Measurements from ENCODE around the gene YJEFN3.

The YJEFN3 gene

GRCh38 chr19:19538061-19538784 is 9.5 kb downstream of the YJEFN3 start, which contains the start of gene CILP2:
CILP2 (plus strand) TSS chr19:19538265; CDS start chr19:19538350, 85 bp downstream.
- no peak within 1 kb of the TSS for H4K91ac ChIP-seq (ENCODE audit: low read depth, low read length, poor library complexity)
- no CpG with 5 or more reads among the region's 56 CpGs for WGBS, 2 donors (ENCODE audit: extremely low coverage in 2 of 2, insufficient read length in 2 of 2, insufficient replicate concordance in 1 of 2)
- peak within 1 kb of the TSS; percentile 81 for H3K23ac ChIP-seq (ENCODE audit: low read depth, low read length, poor library complexity)
- H3K9ac ChIP-seq (ENCODE audit: low read depth, low read length, poor library complexity) = peak within 1 kb of the TSS; percentile 92
- peak within 1 kb of the TSS; percentile 90 for H2AK5ac ChIP-seq (ENCODE audit: low read depth, low read length)
- H2BK12ac ChIP-seq (ENCODE audit: low read length) = no peak within 1 kb of the TSS
- peak within 1 kb of the TSS; percentile 91 for H3K4me2 ChIP-seq (ENCODE audit: insufficient read depth, low read length, poor library complexity, severe bottlenecking)
- H2BK5ac ChIP-seq (ENCODE audit: low read length) = peak within 1 kb of the TSS; percentile 39
- H3K27ac ChIP-seq (replicated peaks; ENCODE audit: low read length) = no peak within 1 kb of the TSS
- peak; percentile 50 for DNase-seq (ENCODE audit: low spot score)
- H3K14ac ChIP-seq (ENCODE audit: low read length) = peak within 1 kb of the TSS; percentile 63
- H4K8ac ChIP-seq (ENCODE audit: low read depth, low read length) = no peak within 1 kb of the TSS
- peaks cover 0 to 7% of the 10 kb centered on the region in 2 donors for H3K4me1 ChIP-seq (ENCODE audit: control insufficient read depth in 2 of 2, insufficient read depth in 1 of 2, low read depth in 1 of 2, low read length in 2 of 2)
- H3K27me3 ChIP-seq (ENCODE audit: control insufficient read depth in 3 of 3, insufficient read depth in 3 of 3, low read depth in 1 of 3, low read length in 3 of 3) = peaks cover 0 to 25% (median 0%) of the 10 kb centered on the region in 3 experiments
- H3K4me3 ChIP-seq (ENCODE audit: low read length in 2 of 2) = peak within 1 kb of the TSS in 1 of 2 donors; percentile 78
- no peak within 1 kb of the TSS for H2AFZ ChIP-seq (ENCODE audit: low read length)
- H3K18ac ChIP-seq (ENCODE audit: low read length) = peak within 1 kb of the TSS; percentile 91
- peaks cover 0 to 1% of the 10 kb centered on the region in 2 donors for H3K9me3 ChIP-seq (replicated peaks in 1 of 2; ENCODE audit: control insufficient read depth in 2 of 2, insufficient read depth in 1 of 2, low read depth in 1 of 2, low read length in 2 of 2)
- H2BK15ac ChIP-seq (ENCODE audit: low read length) = no peak within 1 kb of the TSS
- H3K4ac ChIP-seq (ENCODE audit: low read length) = peak within 1 kb of the TSS; percentile 67
- H3K79me1 ChIP-seq (ENCODE audit: low read depth, low read length) = peaks cover 2% of the 10 kb centered on the region
- H2BK120ac ChIP-seq (ENCODE audit: low read depth, low read length) = peak within 1 kb of the TSS; percentile 63
- H3K36me3 ChIP-seq (replicated peaks in 1 of 2; ENCODE audit: control insufficient read depth in 2 of 2, insufficient read depth in 2 of 2, low read length in 2 of 2) = peaks cover 0 to 10% of the 10 kb centered on the region in 2 donors

GRCh38 chr19:19538785-19539166 is 10.1 kb downstream of the YJEFN3 start:
- Histone ChIP-seq H3K9me3 (replicated peaks in 1 of 2; ENCODE audit: control insufficient read depth in 2 of 2, insufficient read depth in 1 of 2, low read depth in 1 of 2, low read length in 2 of 2) (peaks cover 0 to 1% of the 10 kb centered on the region in 2 donors), H3K4me3 (ENCODE audit: low read length in 2 of 2) (no peak overlapping the region), H3K79me1 (ENCODE audit: low read depth, low read length) (peaks cover 2% of the 10 kb centered on the region), H2BK120ac (ENCODE audit: low read depth, low read length) (no peak overlapping the region), H3K9ac (ENCODE audit: low read depth, low read length, poor library complexity) (no peak overlapping the region), H3K27ac (replicated peaks; ENCODE audit: low read length) (no peak overlapping the region), H2AK5ac (ENCODE audit: low read depth, low read length) (peak overlapping the region; percentile 90), H2BK15ac (ENCODE audit: low read length) (no peak overlapping the region), H2AFZ (ENCODE audit: low read length) (no peak overlapping the region), H3K14ac (ENCODE audit: low read length) (peak overlapping the region; percentile 63), H3K4ac (ENCODE audit: low read length) (peak overlapping the region; percentile 67), H3K23ac (ENCODE audit: low read depth, low read length, poor library complexity) (peak overlapping the region; percentile 81), H3K4me1 (ENCODE audit: control insufficient read depth in 2 of 2, insufficient read depth in 1 of 2, low read depth in 1 of 2, low read length in 2 of 2) (peaks cover 0 to 7% of the 10 kb centered on the region in 2 donors), H3K18ac (ENCODE audit: low read length) (peak overlapping the region; percentile 76), H3K36me3 (replicated peaks in 1 of 2; ENCODE audit: control insufficient read depth in 2 of 2, insufficient read depth in 2 of 2, low read length in 2 of 2) (peaks cover 0 to 10% of the 10 kb centered on the region in 2 donors), H2BK12ac (ENCODE audit: low read length) (no peak overlapping the region), H3K27me3 (ENCODE audit: control insufficient read depth in 3 of 3, insufficient read depth in 3 of 3, low read depth in 1 of 3, low read length in 3 of 3) (peaks cover 0 to 25% (median 0%) of the 10 kb centered on the region in 3 experiments), H4K8ac (ENCODE audit: low read depth, low read length) (no peak overlapping the region), H4K91ac (ENCODE audit: low read depth, low read length, poor library complexity) (no peak overlapping the region), H2BK5ac (ENCODE audit: low read length) (no peak overlapping the region), H3K4me2 (ENCODE audit: insufficient read depth, low read length, poor library complexity, severe bottlenecking) (peak overlapping the region; percentile 91)
- no peak for DNase-seq (ENCODE audit: low spot score)
- no CpG with 5 or more reads among the region's 7 CpGs for WGBS, 2 donors (ENCODE audit: extremely low coverage in 2 of 2, insufficient read length in 2 of 2, insufficient replicate concordance in 1 of 2)

DNA sequence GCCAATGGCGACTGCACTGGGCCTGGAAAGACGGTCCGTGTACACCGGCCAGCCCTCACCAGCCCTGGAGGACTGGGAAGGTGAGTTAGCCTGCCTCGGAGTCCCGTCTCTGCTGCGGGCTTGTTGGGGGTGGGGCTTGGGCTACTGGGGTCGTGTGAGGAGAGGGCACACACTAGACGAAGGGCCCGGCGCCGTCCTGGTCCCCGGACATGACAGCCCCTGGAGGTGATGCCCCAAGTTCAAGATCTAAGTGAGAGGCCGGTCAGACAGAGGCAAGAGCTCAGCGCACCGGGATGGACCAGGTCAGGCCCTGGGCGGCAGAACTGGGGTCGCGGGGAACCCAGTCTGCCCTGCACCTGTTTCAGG is 11.0 kb downstream of the YJEFN3 start:
- Histone ChIP-seq H3K27me3 (ENCODE audit: control insufficient read depth in 3 of 3, insufficient read depth in 3 of 3, low read depth in 1 of 3, low read length in 3 of 3) (peaks cover 0 to 25% (median 0%) of the 10 kb centered on the region in 3 experiments), H3K18ac (ENCODE audit: low read length) (peak overlapping the region; percentile 85), H4K91ac (ENCODE audit: low read depth, low read length, poor library complexity) (no peak overlapping the region), H2AFZ (ENCODE audit: low read length) (no peak overlapping the region), H2BK15ac (ENCODE audit: low read length) (peak overlapping the region; percentile 6), H3K9me3 (replicated peaks in 1 of 2; ENCODE audit: control insufficient read depth in 2 of 2, insufficient read depth in 1 of 2, low read depth in 1 of 2, low read length in 2 of 2) (peaks cover 0 to 1% of the 10 kb centered on the region in 2 donors), H3K4me3 (ENCODE audit: low read length in 2 of 2) (peak overlapping the region in 1 of 2 donors; percentile 16), H3K23ac (ENCODE audit: low read depth, low read length, poor library complexity) (peak overlapping the region; percentile 34), H4K8ac (ENCODE audit: low read depth, low read length) (no peak overlapping the region), H3K14ac (ENCODE audit: low read length) (peak overlapping the region; percentile 82), H2AK5ac (ENCODE audit: low read depth, low read length) (peak overlapping the region; percentile 94), H3K4me1 (ENCODE audit: control insufficient read depth in 2 of 2, insufficient read depth in 1 of 2, low read depth in 1 of 2, low read length in 2 of 2) (peaks cover 0 to 6% of the 10 kb centered on the region in 2 donors), H2BK5ac (ENCODE audit: low read length) (peak overlapping the region; percentile 39), H3K79me1 (ENCODE audit: low read depth, low read length) (peaks cover 2% of the 10 kb centered on the region), H3K9ac (ENCODE audit: low read depth, low read length, poor library complexity) (no peak overlapping the region), H2BK120ac (ENCODE audit: low read depth, low read length) (no peak overlapping the region), H3K4me2 (ENCODE audit: insufficient read depth, low read length, poor library complexity, severe bottlenecking) (no peak overlapping the region), H3K4ac (ENCODE audit: low read length) (no peak overlapping the region), H3K27ac (replicated peaks; ENCODE audit: low read length) (no peak overlapping the region), H2BK12ac (ENCODE audit: low read length) (no peak overlapping the region), H3K36me3 (replicated peaks in 1 of 2; ENCODE audit: control insufficient read depth in 2 of 2, insufficient read depth in 2 of 2, low read length in 2 of 2) (peaks cover 0 to 10% of the 10 kb centered on the region in 2 donors)
- no CpG with 5 or more reads among the region's 19 CpGs for WGBS, 2 donors (ENCODE audit: extremely low coverage in 2 of 2, insufficient read length in 2 of 2, insufficient replicate concordance in 1 of 2)
- no peak for DNase-seq (ENCODE audit: low spot score)

DNA sequence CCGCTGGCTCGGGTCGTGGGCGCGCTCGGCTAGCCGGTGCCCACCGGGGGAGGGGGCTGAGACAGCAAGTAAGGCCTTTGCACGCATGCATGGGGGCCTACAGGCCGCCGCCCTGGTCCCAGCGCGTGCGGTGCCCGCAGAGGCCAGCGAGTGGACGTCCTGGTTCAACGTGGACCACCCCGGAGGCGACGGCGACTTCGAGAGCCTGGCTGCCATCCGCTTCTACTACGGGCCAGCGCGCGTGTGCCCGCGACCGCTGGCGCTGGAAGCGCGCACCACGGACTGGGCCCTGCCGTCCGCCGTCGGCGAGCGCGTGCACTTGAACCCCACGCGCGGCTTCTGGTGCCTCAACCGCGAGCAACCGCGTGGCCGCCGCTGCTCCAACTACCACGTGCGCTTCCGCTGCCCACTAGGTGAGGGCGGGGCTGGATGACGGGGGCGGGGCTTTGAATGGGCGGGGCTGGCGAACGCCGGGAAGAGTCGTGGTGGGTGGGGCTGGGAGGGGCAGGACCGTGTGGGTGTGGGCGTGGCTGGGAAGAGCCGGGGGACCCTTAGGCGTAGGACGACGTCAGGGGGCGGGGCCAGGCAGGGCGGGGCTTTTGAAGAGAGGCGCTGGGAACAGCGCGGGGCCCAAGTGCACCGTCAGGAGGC is 11.5 kb downstream of the YJEFN3 start:
- H3K79me1 ChIP-seq (ENCODE audit: low read depth, low read length) = peaks cover 2% of the 10 kb centered on the region
- H3K4me3 ChIP-seq (ENCODE audit: low read length in 2 of 2) = no peak overlapping the region
- H2AK5ac ChIP-seq (ENCODE audit: low read depth, low read length) = peak overlapping the region; percentile 94
- H2BK12ac ChIP-seq (ENCODE audit: low read length) = no peak overlapping the region
- peaks cover 0 to 6% of the 10 kb centered on the region in 2 donors for H3K4me1 ChIP-seq (ENCODE audit: control insufficient read depth in 2 of 2, insufficient read depth in 1 of 2, low read depth in 1 of 2, low read length in 2 of 2)
- peak overlapping the region; percentile 34 for H3K23ac ChIP-seq (ENCODE audit: low read depth, low read length, poor library complexity)
- H3K4ac ChIP-seq (ENCODE audit: low read length) = no peak overlapping the region
- no peak overlapping the region for H4K91ac ChIP-seq (ENCODE audit: low read depth, low read length, poor library complexity)
- H2BK120ac ChIP-seq (ENCODE audit: low read depth, low read length) = no peak overlapping the region
- no CpG with 5 or more reads among the region's 74 CpGs for WGBS, 2 donors (ENCODE audit: extremely low coverage in 2 of 2, insufficient read length in 2 of 2, insufficient replicate concordance in 1 of 2)
- H3K27ac ChIP-seq (replicated peaks; ENCODE audit: low read length) = no peak overlapping the region
- H3K27me3 ChIP-seq (ENCODE audit: control insufficient read depth in 3 of 3, insufficient read depth in 3 of 3, low read depth in 1 of 3, low read length in 3 of 3) = peaks cover 0 to 25% (median 0%) of the 10 kb centered on the region in 3 experiments
- H2BK5ac ChIP-seq (ENCODE audit: low read length) = peak overlapping the region; percentile 39
- peak overlapping the region; percentile 87 for H3K18ac ChIP-seq (ENCODE audit: low read length)
- no peak for DNase-seq (ENCODE audit: low spot score)
- peak overlapping the region; percentile 82 for H3K14ac ChIP-seq (ENCODE audit: low read length)
- peaks cover 0 to 1% of the 10 kb centered on the region in 2 donors for H3K9me3 ChIP-seq (replicated peaks in 1 of 2; ENCODE audit: control insufficient read depth in 2 of 2, insufficient read depth in 1 of 2, low read depth in 1 of 2, low read length in 2 of 2)
- no peak overlapping the region for H4K8ac ChIP-seq (ENCODE audit: low read depth, low read length)
- H3K4me2 ChIP-seq (ENCODE audit: insufficient read depth, low read length, poor library complexity, severe bottlenecking) = peak overlapping the region; percentile 18
- H2AFZ ChIP-seq (ENCODE audit: low read length) = no peak overlapping the region
- H2BK15ac ChIP-seq (ENCODE audit: low read length) = peak overlapping the region; percentile 6
- H3K9ac ChIP-seq (ENCODE audit: low read depth, low read length, poor library complexity) = peak overlapping the region; percentile 30
- H3K36me3 ChIP-seq (replicated peaks in 1 of 2; ENCODE audit: control insufficient read depth in 2 of 2, insufficient read depth in 2 of 2, low read length in 2 of 2) = peaks cover 0 to 6% of the 10 kb centered on the region in 2 donors

Measured in neuronal stem cell (in vitro differentiated cells).